HG03565 (cell line): ENCODE data around the gene CAMKMT.

Experiments used
- ATAC-seq: cut with Tn5 transposase; IDR thresholded peaks from one replicate; pipeline ENCODE4 v1.9.1; 2021; ENCODE audit warnings: mild to moderate bottlenecking, moderate library complexity; ENCODE audit not compliant: unreplicated experiment

The CAMKMT gene

DNA sequence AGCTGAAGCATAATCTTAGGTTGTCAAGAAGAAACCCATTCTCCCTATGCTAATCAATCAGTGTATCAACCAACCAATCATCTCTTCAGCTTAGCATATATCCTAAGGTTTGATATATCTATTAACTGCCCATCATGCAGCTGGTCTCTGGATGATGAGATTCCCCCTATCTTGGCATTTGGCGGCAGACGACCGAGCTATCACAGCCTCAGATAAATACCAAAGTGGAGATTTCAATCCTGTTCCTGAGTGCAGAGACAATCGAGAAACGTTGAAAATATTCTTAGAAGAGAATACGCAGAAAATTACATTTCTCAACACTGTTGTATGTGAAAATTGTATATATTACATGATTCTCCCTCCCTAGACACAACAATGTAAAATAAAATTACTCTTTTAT, 320.7 kb downstream of the CAMKMT start:
- ATAC-seq = no peak

GRCh38 chr2:44684559-44684958, 322.8 kb downstream of the CAMKMT start:
- ATAC-seq = no peak

GRCh38 chr2:44686561-44686960, 324.8 kb downstream of the CAMKMT start:
- no peak for ATAC-seq

DNA sequence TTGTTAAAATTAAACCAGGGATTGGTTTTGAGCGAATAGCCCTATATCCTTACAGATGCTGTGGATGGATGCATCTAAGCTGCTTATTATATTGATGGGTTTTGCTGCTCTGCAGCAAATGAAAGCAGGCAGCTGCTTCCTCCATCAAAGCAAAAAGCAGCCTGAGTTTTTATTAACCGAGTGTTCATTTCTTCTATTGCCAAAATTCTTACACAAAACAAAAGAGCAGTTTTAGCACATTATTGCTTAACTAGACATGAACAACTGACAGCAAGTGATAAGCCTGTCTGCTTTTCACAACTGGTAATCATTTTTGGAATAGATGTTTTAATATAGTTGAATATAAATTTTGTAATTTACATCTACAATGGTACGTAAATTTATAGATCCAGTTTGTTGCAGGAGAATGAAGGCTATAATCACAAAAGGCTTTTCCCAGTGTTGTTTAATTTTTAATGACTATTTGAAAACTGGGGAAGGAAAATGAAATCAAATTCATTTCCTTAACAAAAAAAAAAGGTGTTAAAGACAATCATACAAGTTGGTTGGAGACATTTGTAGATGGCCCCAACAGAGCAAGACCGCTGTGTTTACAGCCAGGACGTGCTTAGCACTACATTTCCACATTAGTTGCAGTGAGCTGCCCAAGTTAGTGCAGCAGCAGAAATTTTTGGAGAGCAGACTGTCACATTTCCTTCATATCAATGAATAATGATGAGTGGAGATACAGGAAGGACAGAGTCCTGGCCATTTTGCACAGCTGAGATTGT, 326.1 kb downstream of the CAMKMT start:
- no peak for ATAC-seq

- no peak for ATAC-seq
Observed at GRCh38 chr2:44688456-44689124, 326.8 kb downstream of the CAMKMT start.

- ATAC-seq = no peak
Observed at GRCh38 chr2:44689516-44689915, 327.8 kb downstream of the CAMKMT start.

DNA sequence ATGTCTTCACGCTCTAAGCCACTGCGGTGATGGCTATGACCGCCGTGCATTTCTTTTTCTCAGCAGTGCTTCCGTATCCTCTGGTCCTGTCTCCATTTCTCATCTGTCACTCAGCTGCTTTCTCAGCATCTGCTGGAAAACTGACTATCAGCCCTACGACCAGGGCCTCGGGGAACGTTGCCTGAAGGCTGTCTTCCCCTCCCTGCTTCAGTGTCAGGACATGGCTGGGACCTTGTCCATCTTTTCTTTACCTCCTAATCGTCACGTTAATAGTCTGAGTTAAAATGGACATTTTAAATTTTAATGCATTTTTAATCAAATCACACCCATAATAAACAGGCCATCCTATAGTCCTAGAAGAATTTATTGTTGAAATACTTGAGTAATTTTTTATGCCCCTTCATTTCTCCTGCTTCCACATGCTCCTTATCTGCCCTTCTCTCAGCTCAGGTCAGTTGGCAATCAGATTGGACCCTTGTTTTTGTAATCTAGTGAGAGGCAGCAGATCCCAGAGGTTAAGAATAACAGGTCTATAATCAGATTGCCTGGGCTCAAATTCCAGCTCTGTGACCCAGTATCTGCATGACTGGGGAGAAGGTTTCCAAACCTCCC, 329.5 kb downstream of the CAMKMT start:
- ATAC-seq = no peak

GRCh38 chr2:44692821-44693220, 331.1 kb downstream of the CAMKMT start:
- ATAC-seq = no peak

- ATAC-seq = no peak
Observed at GRCh38 chr2:44700824-44701223, 339.1 kb downstream of the CAMKMT start.

DNA sequence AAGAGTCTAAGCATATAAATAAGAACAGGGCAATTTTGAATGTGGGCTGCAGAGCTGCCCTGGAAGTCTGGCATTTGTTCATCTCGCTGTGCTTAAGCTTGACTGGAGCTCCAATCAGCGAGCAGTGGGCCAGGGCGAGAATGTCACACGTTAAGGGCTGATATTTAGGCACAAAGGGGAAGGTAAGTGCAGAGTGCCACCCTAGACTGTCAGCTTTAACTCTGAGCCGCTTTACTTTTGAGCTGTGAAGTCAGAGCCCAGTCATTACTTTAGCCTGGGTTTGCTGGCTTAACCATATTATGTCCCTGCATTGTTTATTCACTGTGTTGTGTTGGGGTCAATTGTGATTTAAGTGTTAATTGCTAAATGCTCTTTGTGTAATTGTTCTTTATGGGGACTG, 343.6 kb downstream of the CAMKMT start:
- ATAC-seq = no peak

GRCh38 chr2:44705876-44706480, 344.2 kb downstream of the CAMKMT start:
- ATAC-seq = no peak

GRCh38 chr2:44706681-44707553, 345.2 kb downstream of the CAMKMT start:
- no peak for ATAC-seq

DNA sequence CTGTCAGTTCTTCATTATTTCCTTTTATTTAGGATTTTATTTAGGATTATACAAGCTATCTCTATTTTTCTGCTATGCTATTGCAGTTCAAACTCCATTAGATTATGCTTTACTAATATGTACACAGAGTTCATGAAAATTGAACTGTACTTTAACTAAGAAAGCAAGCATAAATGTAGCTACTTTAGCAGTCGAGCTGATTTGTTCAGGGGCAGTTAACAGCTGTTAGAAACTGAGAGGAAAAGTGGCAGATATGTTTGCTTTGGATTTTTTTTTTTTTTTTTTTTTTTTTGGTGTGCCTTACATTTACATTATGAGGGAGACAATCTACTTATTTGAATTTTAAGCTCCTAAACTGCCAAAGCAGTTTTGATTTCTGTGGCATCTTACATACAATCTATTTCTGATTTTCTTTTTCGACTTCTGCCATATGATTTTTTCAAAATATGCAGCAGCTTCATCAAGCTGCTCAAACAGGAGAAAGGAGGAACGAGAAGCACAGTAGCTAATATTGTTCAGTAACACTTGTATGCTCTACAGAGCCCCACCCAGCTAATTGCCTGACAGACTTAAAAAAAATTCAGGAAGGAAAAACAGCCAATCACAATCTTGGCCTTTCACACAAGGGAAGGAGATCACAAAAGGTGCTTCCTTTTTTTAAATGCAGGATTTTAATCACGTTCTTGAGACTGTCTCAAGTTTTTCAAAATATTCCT, 346.4 kb downstream of the CAMKMT start:
- no peak for ATAC-seq

DNA sequence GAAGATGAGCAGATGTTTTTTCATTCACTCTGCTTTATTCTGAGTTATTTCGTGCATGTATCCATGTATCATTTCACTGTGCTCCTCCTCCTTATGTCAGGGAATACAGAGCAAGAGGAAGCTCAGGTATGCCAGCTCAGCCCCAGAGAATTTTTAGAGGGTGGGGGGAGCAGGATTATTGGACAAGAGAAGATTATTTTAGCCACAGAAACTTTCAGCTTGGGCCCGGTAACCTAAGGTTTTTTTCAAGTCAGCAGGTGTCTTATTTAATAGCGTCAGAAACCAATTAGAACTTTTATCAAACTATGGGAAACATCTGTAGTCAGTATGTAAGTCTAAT, 346.9 kb downstream of the CAMKMT start:
- ATAC-seq = no peak

DNA sequence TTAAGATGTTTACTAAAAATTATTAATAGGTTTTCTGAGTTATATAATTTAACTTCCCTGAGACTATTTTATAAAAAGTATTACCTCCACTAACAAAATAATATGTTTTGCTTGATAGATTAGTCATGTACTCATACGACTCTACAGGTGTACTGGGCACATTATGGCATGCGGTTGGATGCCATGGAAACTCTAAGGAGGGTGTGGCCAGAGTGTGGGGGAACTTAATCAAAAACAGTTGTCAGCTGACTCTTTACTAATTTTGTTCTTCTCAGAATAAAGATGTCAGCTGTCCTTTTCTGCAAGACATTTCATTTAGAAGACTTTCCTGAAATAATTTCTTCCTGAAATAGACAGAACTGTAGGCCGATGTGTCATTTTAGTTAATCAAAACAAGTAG, 351.4 kb downstream of the CAMKMT start:
- no peak for ATAC-seq

- no peak for ATAC-seq
Observed at GRCh38 chr2:44715671-44716081, 353.9 kb downstream of the CAMKMT start.

DNA sequence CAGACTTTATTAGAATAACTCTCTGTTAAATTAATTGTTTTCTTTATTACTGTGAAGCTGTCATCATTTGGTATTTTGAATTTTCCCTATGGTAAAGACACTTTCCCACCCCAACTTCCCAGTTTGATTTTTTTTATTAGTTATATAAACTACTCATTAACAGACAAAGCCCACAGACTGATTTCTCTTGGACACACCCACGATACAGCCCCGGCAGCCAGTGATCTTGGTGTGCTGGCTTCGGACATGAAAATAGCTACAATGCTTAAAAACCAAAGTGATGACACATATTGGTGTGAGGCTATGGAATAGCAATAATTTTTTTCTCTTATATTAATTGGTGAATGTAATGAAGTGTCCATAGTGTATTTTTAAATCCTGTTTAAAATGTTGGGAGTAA, 354.4 kb downstream of the CAMKMT start:
- no peak for ATAC-seq

DNA sequence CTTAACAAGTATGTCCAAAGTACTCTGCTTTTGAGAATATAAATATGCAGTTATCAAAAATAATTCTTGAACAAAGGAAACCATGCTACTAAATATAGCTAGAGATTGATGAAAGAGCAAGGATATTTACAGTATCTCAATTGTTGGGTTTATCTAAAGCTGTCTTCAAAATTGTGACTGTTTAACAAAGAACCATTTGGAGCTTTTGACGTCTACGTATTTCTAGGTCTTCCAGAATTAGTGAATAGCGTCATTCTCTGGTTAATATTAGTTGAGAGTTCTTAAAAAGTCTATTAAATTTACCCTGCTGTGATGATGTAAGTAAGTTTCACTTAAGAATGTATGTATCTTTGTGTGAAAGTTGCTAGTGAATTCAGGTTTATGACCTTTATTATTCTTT, 356.7 kb downstream of the CAMKMT start:
- ATAC-seq = no peak

DNA sequence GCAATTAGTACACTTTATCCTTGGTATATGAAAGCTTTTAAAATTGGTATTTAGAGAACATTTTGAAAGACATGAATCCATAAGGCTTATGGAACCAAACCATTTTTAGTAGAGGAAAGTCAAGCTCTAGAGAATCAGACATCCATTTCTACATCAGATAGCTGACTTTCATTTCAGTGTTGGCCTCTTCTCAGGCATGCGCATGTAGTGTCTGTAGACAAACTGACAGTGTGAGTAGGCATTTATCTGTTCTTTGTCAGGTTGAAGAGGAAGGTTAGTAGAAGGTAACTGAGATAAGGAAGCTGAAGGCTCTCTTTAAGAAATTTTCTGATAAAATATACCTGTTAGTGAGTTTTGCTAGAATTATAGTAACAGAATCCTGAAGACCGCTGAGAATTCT, 357.8 kb downstream of the CAMKMT start:
- ATAC-seq = no peak

DNA sequence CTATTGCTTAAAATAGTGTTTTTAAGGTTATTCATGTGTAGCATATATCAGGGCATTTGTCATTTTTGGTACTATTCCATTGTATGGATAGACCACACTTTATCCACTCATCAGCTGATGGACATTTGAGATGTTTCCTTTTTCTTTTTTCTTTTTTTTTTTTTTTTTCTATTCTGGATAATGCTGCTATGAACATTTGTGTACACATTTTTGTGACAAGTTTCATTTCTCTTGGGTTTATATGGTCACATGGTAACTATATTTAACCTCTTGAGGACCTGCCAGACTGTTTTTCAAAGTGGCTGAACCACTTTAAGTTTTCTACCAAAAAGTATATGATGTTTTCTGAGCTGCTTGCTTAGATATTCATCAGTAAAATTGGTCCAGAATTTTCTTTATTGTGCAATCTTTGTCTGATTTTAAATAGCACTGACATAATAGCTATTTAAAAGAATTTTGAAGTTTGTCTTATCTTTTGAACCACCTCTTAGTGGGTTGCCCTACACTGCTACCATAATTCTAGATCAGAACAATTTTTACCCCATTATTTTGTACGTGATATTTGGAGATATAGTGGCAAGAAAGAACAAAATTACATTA, 360.4 kb downstream of the CAMKMT start:
- ATAC-seq = no peak
